ENCODE measurements around the gene AMOT. TPM values are rescaled to one million over a fixed set of nuclear protein-coding genes. Genes with fewer than 3 reads are reported as not detected.
A peak's percentile ranks its signal among the peaks of the same experiment; 100 is the strongest.

AMOT gene
- total RNA-seq, 1 donor from 2014 or later, result 108 TPM

DNA sequence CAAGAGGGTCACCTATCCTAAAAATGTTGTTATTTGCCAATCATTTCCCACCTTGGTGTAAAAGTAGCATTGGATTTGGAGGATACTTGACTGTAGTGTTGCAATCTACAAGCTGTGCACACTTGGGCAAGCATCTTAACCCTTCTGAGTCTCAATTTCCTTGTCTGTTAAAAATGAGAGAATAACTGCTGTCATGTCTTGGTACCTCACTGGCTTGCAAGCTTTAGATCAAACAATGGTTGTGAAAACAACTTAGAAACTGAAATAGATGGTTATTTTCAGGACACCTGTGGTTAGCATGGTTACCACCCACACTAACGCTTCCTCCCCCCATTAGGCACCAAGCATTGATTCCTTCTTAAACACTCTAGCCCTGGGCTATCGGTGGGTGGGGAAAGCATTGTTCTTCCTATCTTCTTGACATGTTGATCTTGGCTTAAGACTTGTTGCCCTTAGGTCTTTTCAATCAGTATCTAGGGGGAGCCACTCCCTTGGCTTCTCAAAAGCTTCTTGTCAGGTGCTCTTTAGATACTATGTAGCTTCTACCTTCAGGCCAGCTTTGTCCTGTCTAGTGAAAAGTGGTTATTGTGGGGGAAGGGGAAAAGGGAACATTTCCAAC, 10.6 kb upstream of the AMOT start:
- Mint-ChIP-seq H3K36me3 (ENCODE audit: low read depth) (no peaks in the 10 kb centered on the region), H3K4me1 (peaks cover 33% of the 10 kb centered on the region), H3K27me3 (ENCODE audit: low read depth) (no peaks in the 10 kb centered on the region), H3K9me3 (peaks cover 2% of the 10 kb centered on the region), H3K4me3 (no peak overlapping the region), H3K27ac (ENCODE audit: unreplicated experiment) (no peak overlapping the region)
- no peak for DNase-seq (ENCODE audit: low read depth, low spot score)
- TF ChIP-seq, protein P1, sequence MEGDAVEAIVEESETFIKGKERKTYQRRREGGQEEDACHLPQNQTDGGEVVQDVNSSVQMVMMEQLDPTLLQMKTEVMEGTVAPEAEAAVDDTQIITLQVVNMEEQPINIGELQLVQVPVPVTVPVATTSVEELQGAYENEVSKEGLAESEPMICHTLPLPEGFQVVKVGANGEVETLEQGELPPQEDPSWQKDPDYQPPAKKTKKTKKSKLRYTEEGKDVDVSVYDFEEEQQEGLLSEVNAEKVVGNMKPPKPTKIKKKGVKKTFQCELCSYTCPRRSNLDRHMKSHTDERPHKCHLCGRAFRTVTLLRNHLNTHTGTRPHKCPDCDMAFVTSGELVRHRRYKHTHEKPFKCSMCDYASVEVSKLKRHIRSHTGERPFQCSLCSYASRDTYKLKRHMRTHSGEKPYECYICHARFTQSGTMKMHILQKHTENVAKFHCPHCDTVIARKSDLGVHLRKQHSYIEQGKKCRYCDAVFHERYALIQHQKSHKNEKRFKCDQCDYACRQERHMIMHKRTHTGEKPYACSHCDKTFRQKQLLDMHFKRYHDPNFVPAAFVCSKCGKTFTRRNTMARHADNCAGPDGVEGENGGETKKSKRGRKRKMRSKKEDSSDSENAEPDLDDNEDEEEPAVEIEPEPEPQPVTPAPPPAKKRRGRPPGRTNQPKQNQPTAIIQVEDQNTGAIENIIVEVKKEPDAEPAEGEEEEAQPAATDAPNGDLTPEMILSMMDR (conservative IDR thresholded peaks at IDR 0.05), result no peak

DNA sequence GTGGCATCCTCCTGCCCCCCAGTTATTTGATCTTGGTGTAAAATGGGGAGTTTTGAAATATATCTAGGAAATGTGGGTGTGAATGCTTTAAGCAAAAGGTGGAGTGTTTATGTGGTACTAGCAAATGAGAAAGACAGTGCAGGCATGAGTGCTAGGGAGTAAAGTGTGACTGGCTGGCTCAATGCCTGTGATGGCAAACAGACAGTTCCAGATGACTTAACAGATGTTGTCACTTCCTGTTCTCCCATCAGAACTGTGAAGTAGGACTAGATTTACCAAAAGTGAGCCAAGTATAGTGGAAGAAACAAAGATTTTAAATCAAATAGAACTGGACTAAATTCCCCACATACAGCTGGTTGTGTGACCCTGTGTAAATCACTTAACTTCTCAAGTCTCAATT, 8.4 kb upstream of the AMOT start:
- Mint-ChIP-seq H3K36me3 (ENCODE audit: low read depth) (no peaks in the 10 kb centered on the region), H3K4me3 (no peak overlapping the region), H3K9me3 (peaks cover 2% of the 10 kb centered on the region), H3K27ac (ENCODE audit: unreplicated experiment) (no peak overlapping the region), H3K27me3 (ENCODE audit: low read depth) (no peaks in the 10 kb centered on the region), H3K4me1 (peaks cover 53% of the 10 kb centered on the region)
- DNase-seq (ENCODE audit: low read depth, low spot score), result no peak
- TF ChIP-seq, protein P1 (conservative IDR thresholded peaks at IDR 0.05), result no peak

DNA sequence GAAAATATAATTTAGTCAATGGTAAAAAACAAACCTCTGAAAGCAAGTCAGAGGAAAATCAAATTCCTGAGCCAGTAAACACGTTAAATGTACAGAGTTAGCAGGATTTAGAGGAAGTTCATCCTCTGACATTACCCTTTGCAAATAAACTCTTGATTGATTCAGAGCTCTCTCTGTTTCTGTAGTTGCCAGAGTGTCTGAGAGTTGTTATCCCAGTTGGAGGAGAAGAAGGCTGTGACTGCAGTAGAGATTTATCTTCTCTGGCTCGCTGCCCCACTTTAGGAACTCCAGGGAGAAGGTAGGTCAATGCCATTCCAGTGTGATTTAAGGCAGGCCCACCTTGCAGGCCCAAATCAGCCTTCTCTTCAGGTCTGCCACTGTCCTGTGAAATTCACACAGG, 6.2 kb upstream of the AMOT start:
- peak overlapping the region; percentile 3 for H3K4me3 Mint-ChIP-seq
- no peaks in the 10 kb centered on the region for H3K9me3 Mint-ChIP-seq
- H3K36me3 Mint-ChIP-seq (ENCODE audit: low read depth), result no peaks in the 10 kb centered on the region
- H3K4me1 Mint-ChIP-seq, result peaks cover 50% of the 10 kb centered on the region
- DNase-seq (ENCODE audit: low read depth, low spot score), result no peak
- TF ChIP-seq, protein P1 (conservative IDR thresholded peaks at IDR 0.05), result no peak
- H3K27ac Mint-ChIP-seq (ENCODE audit: unreplicated experiment), result no peak overlapping the region
- H3K27me3 Mint-ChIP-seq (ENCODE audit: low read depth), result no peaks in the 10 kb centered on the region

DNA sequence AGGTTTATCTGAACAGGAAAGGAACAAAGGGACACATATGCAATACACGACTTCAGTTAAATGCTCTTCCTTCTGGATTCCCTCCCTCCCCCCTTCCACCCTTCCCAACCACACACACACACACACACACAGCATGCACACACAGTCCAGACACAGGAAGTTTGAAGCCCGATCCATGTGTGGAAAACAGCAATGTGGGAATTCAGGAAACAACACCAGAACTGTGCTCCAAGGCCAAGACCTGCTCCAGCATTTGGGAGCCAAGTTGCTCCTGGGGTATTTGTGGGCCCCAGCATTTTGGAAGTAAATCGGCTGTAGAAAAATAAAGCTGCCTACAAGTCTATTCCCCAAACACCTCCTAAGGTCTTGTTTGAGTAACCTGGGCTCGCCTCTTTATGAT, 5.6 kb upstream of the AMOT start:
- TF ChIP-seq, protein P1 (conservative IDR thresholded peaks at IDR 0.05), result no peak
- Mint-ChIP-seq H3K4me1 (peaks cover 48% of the 10 kb centered on the region), H3K27me3 (ENCODE audit: low read depth) (no peaks in the 10 kb centered on the region), H3K27ac (ENCODE audit: unreplicated experiment) (peak overlapping the region; percentile 89), H3K9me3 (no peaks in the 10 kb centered on the region), H3K4me3 (peak overlapping the region; percentile 33), H3K36me3 (ENCODE audit: low read depth) (no peaks in the 10 kb centered on the region)
- DNase-seq (ENCODE audit: low read depth, low spot score), result no peak

DNA sequence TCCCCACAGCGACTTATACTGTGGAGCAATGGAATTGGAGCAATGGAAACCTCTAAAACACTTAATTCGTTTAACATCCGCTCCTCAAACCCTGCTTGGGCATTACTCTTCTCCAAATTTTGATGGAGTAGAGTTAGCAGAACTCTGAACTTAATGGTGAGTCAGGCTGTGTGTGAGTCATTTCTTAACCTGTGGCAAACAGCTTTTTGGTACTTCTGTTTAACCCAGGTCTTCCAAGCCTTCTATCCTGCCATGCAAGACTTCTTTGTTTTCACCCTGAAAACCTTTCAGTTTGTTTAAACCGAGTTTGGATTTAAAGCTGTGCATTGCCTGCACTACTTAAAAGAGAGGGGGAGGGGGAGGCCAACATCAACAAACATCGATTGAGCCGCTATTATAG, 3.6 kb upstream of the AMOT start:
- Mint-ChIP-seq H3K27me3 (ENCODE audit: low read depth) (no peaks in the 10 kb centered on the region), H3K9me3 (no peaks in the 10 kb centered on the region), H3K27ac (ENCODE audit: unreplicated experiment) (no peak overlapping the region), H3K36me3 (ENCODE audit: low read depth) (no peaks in the 10 kb centered on the region), H3K4me1 (peaks cover 56% of the 10 kb centered on the region), H3K4me3 (peak overlapping the region; percentile 71)
- no peak for DNase-seq (ENCODE audit: low read depth, low spot score)
- TF ChIP-seq, protein P1 (conservative IDR thresholded peaks at IDR 0.05), result no peak
